Trophoblast cell (in vitro differentiated cells and primary cell): Measurements from ENCODE around the gene INPP1.
"Not testable (repeated sequence)": the region's sequence is repeated elsewhere in the genome, so short reads cannot be mapped to it uniquely, and the experiment has no call there.

Experiments
- DNase-seq, 2 donors: peaks; one replicate each; pipeline ENCODE4 v3.0.0-alpha.2; 2016
- H2AFZ ChIP-seq: 2 replicates; pipeline ENCODE4 v1.6.1; 2013; ENCODE audit warnings: low read length, moderate library complexity, mild to moderate bottlenecking; ENCODE audit not compliant: insufficient read depth, poor library complexity
- H2AK5ac ChIP-seq: 2 replicates; pipeline ENCODE4 v1.6.1; 2013; ENCODE audit warnings: mild to moderate bottlenecking, low read length
- H2BK120ac ChIP-seq: 2 replicates; pipeline ENCODE4 v1.6.1; 2013; ENCODE audit warnings: low read length, mild to moderate bottlenecking, moderate library complexity; ENCODE audit not compliant: insufficient read depth, poor library complexity
- H2BK12ac ChIP-seq: 2 replicates; pipeline ENCODE4 v1.6.1; 2013; ENCODE audit warnings: mild to moderate bottlenecking, low read length, moderate library complexity
- H2BK5ac ChIP-seq: 2 replicates; pipeline ENCODE4 v1.6.1; 2013; ENCODE audit warnings: low read length, low read depth, moderate library complexity, mild to moderate bottlenecking; ENCODE audit not compliant: poor library complexity
- H3K14ac ChIP-seq: 2 replicates; pipeline ENCODE4 v1.6.1; 2013; ENCODE audit warnings: mild to moderate bottlenecking, low read length
- H3K18ac ChIP-seq: 2 replicates; pipeline ENCODE4 v1.6.1; 2013; ENCODE audit warnings: mild to moderate bottlenecking, low read length
- H3K23ac ChIP-seq: 2 replicates; pipeline ENCODE4 v1.6.1; 2013; ENCODE audit warnings: low read length
- H3K27ac ChIP-seq: 2 replicates; pipeline ENCODE4 v1.5.1; 2013; ENCODE audit warnings: low read depth, mild to moderate bottlenecking, inconsistent platforms, low read length, moderate library complexity
- H3K27me3 ChIP-seq: 2 replicates; pipeline ENCODE4 v1.6.1; 2013; ENCODE audit warnings: inconsistent platforms, mild to moderate bottlenecking, low read length, moderate library complexity; ENCODE audit not compliant: insufficient read depth
- H3K36me3 ChIP-seq, 2 experiments: 1 replicate in 1 of 2; 2 replicates in 1 of 2; pipeline ENCODE4 v1.6.1; 2013; ENCODE audit warnings: low read length in 2 of 2, mild to moderate bottlenecking in 2 of 2, moderate library complexity in 1 of 2; ENCODE audit not compliant: insufficient read depth in 2 of 2, control insufficient read depth in 1 of 2
- H3K4ac ChIP-seq: 2 replicates; pipeline ENCODE4 v1.6.1; 2013; ENCODE audit warnings: low read depth, mild to moderate bottlenecking, low read length, moderate library complexity
- H3K4me1 ChIP-seq, 2 experiments: 1 replicate in 1 of 2; 2 replicates in 1 of 2; pipeline ENCODE4 v1.6.1; 2013; ENCODE audit warnings: low read length in 2 of 2, mild to moderate bottlenecking in 2 of 2, moderate library complexity in 1 of 2; ENCODE audit not compliant: insufficient read depth in 2 of 2, control insufficient read depth in 1 of 2
- H3K4me2 ChIP-seq: 2 replicates; pipeline ENCODE4 v1.6.1; 2013; ENCODE audit warnings: inconsistent platforms, mild to moderate bottlenecking, low read length, moderate library complexity
- H3K4me3 ChIP-seq: 2 replicates; pipeline ENCODE4 v1.5.1; 2013; ENCODE audit warnings: mild to moderate bottlenecking, low read depth, low read length, inconsistent platforms
- H3K79me1 ChIP-seq: one replicate; pipeline ENCODE4 v1.6.1; 2013; ENCODE audit warnings: low read length
- H3K79me2 ChIP-seq: 2 replicates; pipeline ENCODE4 v1.6.1; 2013; ENCODE audit warnings: low read length, mild to moderate bottlenecking; ENCODE audit not compliant: control insufficient read depth, insufficient read depth, poor library complexity
- H3K9ac ChIP-seq: 2 replicates; pipeline ENCODE4 v1.6.1; 2013; ENCODE audit warnings: mild to moderate bottlenecking, low read length
- H3K9me3 ChIP-seq: 2 replicates; pipeline ENCODE4 v1.6.1; 2013; ENCODE audit warnings: low read depth, mild to moderate bottlenecking, control low read depth, inconsistent platforms, low read length; ENCODE audit not compliant: insufficient read depth
- H4K12ac ChIP-seq: 2 replicates; pipeline ENCODE4 v1.6.1; 2013; ENCODE audit warnings: low read depth, mild to moderate bottlenecking, low read length, moderate library complexity
- H4K8ac ChIP-seq: 2 replicates; pipeline ENCODE4 v1.6.1; 2013; ENCODE audit warnings: low read depth, mild to moderate bottlenecking, low read length, moderate library complexity
- H4K91ac ChIP-seq: one replicate; pipeline ENCODE4 v1.6.1; 2013; ENCODE audit warnings: low read depth, mild to moderate bottlenecking, low read length, moderate library complexity
- WGBS: extraction: QIAGEN DNeasy Blood & Tissue Kit; methylation state at CpG from one replicate; pipeline ENCODE4 v1.1.7; 2013; ENCODE audit warnings: missing lambda C conversion rate; ENCODE audit not compliant: insufficient read length, insufficient coverage; ENCODE audit errors: extremely low coverage; 5-methylcytosine and 5-hydroxymethylcytosine counted together

INPP1 gene

GRCh38 chr2:190312635-190313025, 30.8 kb upstream of the INPP1 start:
- H2BK120ac ChIP-seq, H4K91ac ChIP-seq, H4K8ac ChIP-seq, H3K4me2 ChIP-seq, H3K14ac ChIP-seq, H3K4me1 ChIP-seq, H3K27me3 ChIP-seq, H3K4ac ChIP-seq, H3K27ac ChIP-seq, H3K9ac ChIP-seq, H3K79me1 ChIP-seq, H2AFZ ChIP-seq, H3K23ac ChIP-seq, H3K79me2 ChIP-seq, H2AK5ac ChIP-seq, H2BK12ac ChIP-seq, H4K12ac ChIP-seq, H3K9me3 ChIP-seq, H3K4me3 ChIP-seq, H3K36me3 ChIP-seq, H2BK5ac ChIP-seq, H3K18ac ChIP-seq: not testable (repeated sequence)
- WGBS, result no CpG with 5 or more reads among the region's 5 CpGs
- DNase-seq, result peak; percentile 33 to 59

GRCh38 chr2:190313880-190314279, 29.5 kb upstream of the INPP1 start:
- H4K91ac ChIP-seq, result no peak overlapping the region

GRCh38 chr2:190315273-190315672, 28.1 kb upstream of the INPP1 start:
- H3K36me3 ChIP-seq, result no peaks in the 10 kb centered on the region
- no peak overlapping the region for H2BK120ac ChIP-seq
- no peak overlapping the region for H2AK5ac ChIP-seq
- no peaks in the 10 kb centered on the region for H3K79me1 ChIP-seq
- no peak overlapping the region for H3K4me2 ChIP-seq
- H4K91ac ChIP-seq, result no peak overlapping the region
- H3K18ac ChIP-seq, result no peak overlapping the region
- H2BK12ac ChIP-seq, result no peak overlapping the region
- H3K4me3 ChIP-seq, result no peak overlapping the region
- no peak for DNase-seq
- no CpG with 5 or more reads among the region's 2 CpGs for WGBS
- H3K14ac ChIP-seq, result no peak overlapping the region
- no peak overlapping the region for H2AFZ ChIP-seq
- no peak overlapping the region for H4K8ac ChIP-seq
- no peaks in the 10 kb centered on the region for H3K27me3 ChIP-seq
- H3K79me2 ChIP-seq, result no peaks in the 10 kb centered on the region
- no peaks in the 10 kb centered on the region for H3K9me3 ChIP-seq
- H3K27ac ChIP-seq, result no peak overlapping the region
- H4K12ac ChIP-seq, result no peak overlapping the region
- no peak overlapping the region for H3K9ac ChIP-seq
- H2BK5ac ChIP-seq, result no peak overlapping the region
- H3K4me1 ChIP-seq, result peaks cover 0 to 6% of the 10 kb centered on the region in 2 experiments
- no peak overlapping the region for H3K23ac ChIP-seq
- H3K4ac ChIP-seq, result no peak overlapping the region

More at GRCh38 chr2:190313880-190314279, 29.5 kb upstream of the INPP1 start:
- Histone ChIP-seq H3K23ac (no peak overlapping the region), H3K9ac (no peak overlapping the region), H3K27ac (no peak overlapping the region), H4K12ac (no peak overlapping the region), H2AFZ (no peak overlapping the region), H3K4me1 (peaks cover 0 to 3% of the 10 kb centered on the region in 2 experiments), H2AK5ac (no peak overlapping the region), H3K36me3 (peaks cover 0 to 2% of the 10 kb centered on the region in 2 experiments), H2BK12ac (no peak overlapping the region), H3K27me3 (no peaks in the 10 kb centered on the region), H3K79me2 (no peaks in the 10 kb centered on the region), H3K14ac (no peak overlapping the region), H3K9me3 (no peaks in the 10 kb centered on the region), H4K8ac (no peak overlapping the region), H3K79me1 (no peaks in the 10 kb centered on the region), H3K4me2 (no peak overlapping the region), H3K18ac (no peak overlapping the region), H2BK5ac (no peak overlapping the region), H3K4ac (no peak overlapping the region), H2BK120ac (no peak overlapping the region), H3K4me3 (no peak overlapping the region)
- DNase-seq, result peak in 1 of 2 donors; percentile 10
- no CpG with 5 or more reads among the region's 1 CpG for WGBS

GRCh38 chr2:190318514-190318913, 24.9 kb upstream of the INPP1 start:
- no peak for DNase-seq
- no peak overlapping the region for H3K4me2 ChIP-seq
- WGBS, result no CpG with 5 or more reads among the region's 4 CpGs
- H3K79me1 ChIP-seq, result no peaks in the 10 kb centered on the region
- H4K91ac ChIP-seq, result no peak overlapping the region
- H3K14ac ChIP-seq, result no peak overlapping the region
- H2BK120ac ChIP-seq, result no peak overlapping the region
- H3K9me3 ChIP-seq, result no peaks in the 10 kb centered on the region
- no peak overlapping the region for H3K18ac ChIP-seq
- no peak overlapping the region for H2AFZ ChIP-seq
- no peak overlapping the region for H2BK5ac ChIP-seq
- no peak overlapping the region for H4K12ac ChIP-seq
- H2BK12ac ChIP-seq, result no peak overlapping the region
- H3K4me1 ChIP-seq, result peaks cover 0 to 6% of the 10 kb centered on the region in 2 experiments
- no peak overlapping the region for H3K4me3 ChIP-seq
- no peaks in the 10 kb centered on the region for H3K79me2 ChIP-seq
- no peaks in the 10 kb centered on the region for H3K36me3 ChIP-seq
- H2AK5ac ChIP-seq, result no peak overlapping the region
- peak overlapping the region; percentile 19 for H3K9ac ChIP-seq
- no peak overlapping the region for H4K8ac ChIP-seq
- H3K27ac ChIP-seq, result no peak overlapping the region
- no peak overlapping the region for H3K4ac ChIP-seq
- H3K23ac ChIP-seq, result no peak overlapping the region
- H3K27me3 ChIP-seq, result no peaks in the 10 kb centered on the region
